Endodermal cell (in vitro differentiated cells): ENCODE results near the gene SLC25A12. TPM values are rescaled to one million over a fixed set of nuclear protein-coding genes. Genes with fewer than 3 reads are reported as not detected.
"Not testable (repeated sequence)": the region's sequence is repeated elsewhere in the genome, so short reads cannot be mapped to it uniquely, and the experiment has no call there.

Experiments used
- DNase-seq: peaks from one replicate; pipeline ENCODE4 v3.0.0-alpha.2; 2017
- H3K27ac ChIP-seq: 2 replicates; pipeline ENCODE4 v1.5.1; 2013; ENCODE audit warnings: mild to moderate bottlenecking, low read depth, low read length, moderate library complexity
- H3K27me3 ChIP-seq: 2 replicates; pipeline ENCODE4 v1.6.1; 2013; ENCODE audit warnings: mild to moderate bottlenecking, low read length, moderate library complexity; ENCODE audit not compliant: insufficient read depth, control insufficient read depth, poor library complexity, severe bottlenecking
- H3K36me3 ChIP-seq: 2 replicates; pipeline ENCODE4 v1.7.0; 2013; ENCODE audit warnings: mild to moderate bottlenecking, low read length, moderate library complexity; ENCODE audit not compliant: control insufficient read depth, insufficient read depth
- H3K4me1 ChIP-seq: one replicate; pipeline ENCODE4 v1.7.0; 2013; ENCODE audit warnings: low read length; ENCODE audit not compliant: control insufficient read depth, insufficient read depth
- H3K4me3 ChIP-seq: 2 replicates; pipeline ENCODE4 v1.5.1; 2013; ENCODE audit warnings: mild to moderate bottlenecking, low read length, moderate library complexity
- H3K9ac ChIP-seq: 2 replicates; pipeline ENCODE4 v1.6.1; 2013; ENCODE audit warnings: mild to moderate bottlenecking, low read length, moderate library complexity; ENCODE audit not compliant: poor library complexity, severe bottlenecking; ENCODE audit errors: extremely low read depth
- H3K9me3 ChIP-seq: 2 replicates; pipeline ENCODE4 v1.6.1; 2013; ENCODE audit warnings: mild to moderate bottlenecking, low read length, moderate library complexity; ENCODE audit not compliant: control insufficient read depth
- H3K27ac Mint-ChIP-seq: 2 replicates; pipeline ENCODE4 v1.8.0; 2020; ENCODE audit warnings: mixed read lengths
- H3K27me3 Mint-ChIP-seq: 2 replicates; pipeline ENCODE4 v1.8.0; 2021; ENCODE audit warnings: mild to moderate bottlenecking, mixed read lengths; ENCODE audit not compliant: insufficient read depth
- H3K36me3 Mint-ChIP-seq: 2 replicates; pipeline ENCODE4 v1.8.0; 2020; ENCODE audit warnings: low read depth, mixed read lengths
- H3K4me1 Mint-ChIP-seq: 2 replicates; pipeline ENCODE4 v1.8.0; 2020; ENCODE audit warnings: mixed read lengths
- H3K4me3 Mint-ChIP-seq: 2 replicates; pipeline ENCODE4 v1.8.0; 2020; ENCODE audit warnings: mild to moderate bottlenecking, moderate library complexity, mixed read lengths
- H3K9me3 Mint-ChIP-seq: 2 replicates; pipeline ENCODE4 v1.8.0; 2020; ENCODE audit warnings: mild to moderate bottlenecking, mixed read lengths
- WGBS, 2 experiments: methylation state at CpG; one replicate each; pipeline versions ENCODE4 v1.1.5 to v1.1.7; 2013; ENCODE audit warnings: missing lambda C conversion rate in 2 of 2, mixed read lengths in 1 of 2; ENCODE audit not compliant: insufficient coverage in 1 of 2, insufficient read length in 1 of 2; 5-methylcytosine and 5-hydroxymethylcytosine counted together
- total RNA-seq, 2 donors: library from RNA; stranded (reverse); fragmentation: NEBNext Ultra II Directional in 1 of 2; extraction: Animal tissue kit (Norgen Biotek cat#: 25700) in 1 of 2; gene quantifications; 2 replicates in 1 of 2; 3 replicates in 1 of 2; pipeline ENCODE4 v1.2.1, GENCODE V29; 2021
- TF ChIP-seq, protein P1 (sequence below): fragments of 200-600 bp; sonication (generic); conservative IDR thresholded peaks from 2 replicates; pipeline ENCODE4 v1.5.0; 2021; ENCODE audit warnings: antibody characterized with exemption, mild to moderate bottlenecking

The SLC25A12 gene
- total RNA-seq, 2 donors from 2014 or later, result 0.55 to 3.1 TPM

DNA sequence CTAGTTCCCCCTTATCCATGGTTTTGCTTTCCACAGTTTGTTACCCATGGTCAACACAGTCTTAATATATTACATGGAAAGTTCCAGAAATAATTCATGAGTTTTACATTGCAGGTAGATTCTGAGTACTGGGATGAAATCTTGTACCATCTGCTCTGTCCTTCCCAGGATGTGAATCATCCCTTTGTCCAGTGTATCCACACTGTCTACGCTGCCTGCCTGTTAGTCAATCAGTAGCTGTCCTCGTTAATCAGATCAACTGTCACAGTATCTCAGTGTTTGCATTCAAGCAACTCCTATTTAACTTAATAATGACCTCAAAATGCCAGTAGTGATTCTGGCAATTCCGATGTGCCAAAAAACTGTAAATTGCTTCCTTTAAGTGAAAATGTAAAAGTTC, 130.4 kb downstream of the SLC25A12 start:
- peaks cover 15% of the 10 kb centered on the region for H3K36me3 ChIP-seq
- TF ChIP-seq, protein P1, sequence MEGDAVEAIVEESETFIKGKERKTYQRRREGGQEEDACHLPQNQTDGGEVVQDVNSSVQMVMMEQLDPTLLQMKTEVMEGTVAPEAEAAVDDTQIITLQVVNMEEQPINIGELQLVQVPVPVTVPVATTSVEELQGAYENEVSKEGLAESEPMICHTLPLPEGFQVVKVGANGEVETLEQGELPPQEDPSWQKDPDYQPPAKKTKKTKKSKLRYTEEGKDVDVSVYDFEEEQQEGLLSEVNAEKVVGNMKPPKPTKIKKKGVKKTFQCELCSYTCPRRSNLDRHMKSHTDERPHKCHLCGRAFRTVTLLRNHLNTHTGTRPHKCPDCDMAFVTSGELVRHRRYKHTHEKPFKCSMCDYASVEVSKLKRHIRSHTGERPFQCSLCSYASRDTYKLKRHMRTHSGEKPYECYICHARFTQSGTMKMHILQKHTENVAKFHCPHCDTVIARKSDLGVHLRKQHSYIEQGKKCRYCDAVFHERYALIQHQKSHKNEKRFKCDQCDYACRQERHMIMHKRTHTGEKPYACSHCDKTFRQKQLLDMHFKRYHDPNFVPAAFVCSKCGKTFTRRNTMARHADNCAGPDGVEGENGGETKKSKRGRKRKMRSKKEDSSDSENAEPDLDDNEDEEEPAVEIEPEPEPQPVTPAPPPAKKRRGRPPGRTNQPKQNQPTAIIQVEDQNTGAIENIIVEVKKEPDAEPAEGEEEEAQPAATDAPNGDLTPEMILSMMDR, result no peak
- Mint-ChIP-seq H3K27ac (no peak overlapping the region), H3K36me3 (peaks cover 42% of the 10 kb centered on the region), H3K4me3 (no peak overlapping the region), H3K4me1 (no peaks in the 10 kb centered on the region), H3K27me3 (no peaks in the 10 kb centered on the region), H3K9me3 (no peaks in the 10 kb centered on the region)
- no peaks in the 10 kb centered on the region for H3K9me3 ChIP-seq
- H3K27me3 ChIP-seq, result no peaks in the 10 kb centered on the region
- DNase-seq, result no peak
- H3K4me3 ChIP-seq, result no peak overlapping the region
- H3K9ac ChIP-seq, result no peak overlapping the region
- no peak overlapping the region for H3K27ac ChIP-seq
- 95 to 100% methylated on average over 1 to 3 of the region's 3 CpGs for WGBS, 2 experiments
- H3K4me1 ChIP-seq, result no peaks in the 10 kb centered on the region

DNA sequence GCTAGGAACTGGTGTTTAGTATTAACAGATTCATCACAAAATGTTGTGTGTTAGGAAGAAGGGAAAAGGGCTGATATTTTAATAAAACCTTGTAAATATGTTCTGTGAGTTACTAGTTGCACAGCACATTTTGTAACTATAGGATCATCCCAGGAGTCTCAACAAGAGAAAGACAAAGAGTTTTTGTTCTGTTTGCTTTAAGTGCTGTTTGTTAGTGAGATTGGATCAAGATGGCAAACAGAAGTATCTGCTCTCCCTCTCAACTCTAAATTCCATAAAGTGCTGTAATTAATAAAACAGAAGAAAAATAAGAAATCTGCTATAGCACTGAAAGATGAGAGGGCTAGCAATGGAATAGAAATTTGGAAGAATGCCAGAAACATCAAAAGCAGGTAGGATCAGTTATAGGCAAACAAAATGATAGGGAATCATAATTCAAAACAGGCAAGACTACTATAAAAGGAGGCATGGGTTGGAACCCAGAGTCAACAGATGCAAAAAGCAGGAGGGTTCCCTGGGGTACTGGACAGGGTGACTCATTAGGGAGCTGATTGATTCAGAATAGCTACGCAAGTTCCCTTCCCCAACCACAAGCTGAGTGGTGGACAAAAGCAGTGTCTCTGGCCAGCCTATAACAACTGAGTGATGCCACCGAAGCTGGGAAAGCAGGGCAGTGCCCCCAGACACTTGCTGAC, 131.0 kb downstream of the SLC25A12 start:
- no peaks in the 10 kb centered on the region for H3K27me3 ChIP-seq
- H3K9ac ChIP-seq, result no peak overlapping the region
- 94% methylated on average over 2 of the region's 2 CpGs; no CpG with 5 or more reads in 1 of the 2 experiments for WGBS, 2 experiments
- no peak overlapping the region for H3K4me3 ChIP-seq
- H3K9me3 ChIP-seq, result no peaks in the 10 kb centered on the region
- TF ChIP-seq, protein P1, result no peak
- Mint-ChIP-seq H3K4me1 (no peaks in the 10 kb centered on the region), H3K9me3 (no peaks in the 10 kb centered on the region), H3K27ac (no peak overlapping the region), H3K4me3 (no peak overlapping the region), H3K27me3 (no peaks in the 10 kb centered on the region), H3K36me3 (peaks cover 47% of the 10 kb centered on the region)
- no peak overlapping the region for H3K27ac ChIP-seq
- no peaks in the 10 kb centered on the region for H3K4me1 ChIP-seq
- H3K36me3 ChIP-seq, result peaks cover 15% of the 10 kb centered on the region
- DNase-seq, result no peak

DNA sequence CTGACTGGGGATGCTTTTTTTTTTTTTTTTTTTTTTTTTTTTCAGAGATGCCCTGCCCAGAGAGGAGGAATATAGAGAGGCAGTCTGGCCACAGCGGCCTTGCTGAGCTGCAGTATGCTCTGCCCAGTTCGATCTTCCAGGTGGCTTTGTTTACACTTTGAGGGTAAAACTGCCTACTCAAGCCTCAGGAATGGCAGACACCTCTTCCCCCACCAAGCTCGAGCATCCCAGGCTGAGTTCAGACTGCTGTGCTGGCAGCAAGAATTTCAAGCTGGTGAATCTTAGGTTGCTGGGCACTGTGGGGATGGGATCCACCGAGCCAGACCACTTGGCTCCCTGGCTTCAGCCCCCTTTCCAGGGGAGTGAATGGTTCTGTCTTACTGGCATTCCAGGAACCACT, 132.9 kb downstream of the SLC25A12 start:
- not testable (repeated sequence) for H3K9me3 ChIP-seq, H3K9me3 Mint-ChIP-seq, H3K27ac ChIP-seq, H3K4me3 Mint-ChIP-seq, H3K4me1 ChIP-seq, DNase-seq, H3K9ac ChIP-seq, H3K4me1 Mint-ChIP-seq, H3K27me3 Mint-ChIP-seq, H3K4me3 ChIP-seq, H3K27ac Mint-ChIP-seq, H3K27me3 ChIP-seq
- H3K36me3 Mint-ChIP-seq, result peaks cover 44% of the 10 kb centered on the region
- 95 to 100% methylated on average over 1 to 4 of the region's 4 CpGs for WGBS, 2 experiments
- H3K36me3 ChIP-seq, result peaks cover 15% of the 10 kb centered on the region

DNA sequence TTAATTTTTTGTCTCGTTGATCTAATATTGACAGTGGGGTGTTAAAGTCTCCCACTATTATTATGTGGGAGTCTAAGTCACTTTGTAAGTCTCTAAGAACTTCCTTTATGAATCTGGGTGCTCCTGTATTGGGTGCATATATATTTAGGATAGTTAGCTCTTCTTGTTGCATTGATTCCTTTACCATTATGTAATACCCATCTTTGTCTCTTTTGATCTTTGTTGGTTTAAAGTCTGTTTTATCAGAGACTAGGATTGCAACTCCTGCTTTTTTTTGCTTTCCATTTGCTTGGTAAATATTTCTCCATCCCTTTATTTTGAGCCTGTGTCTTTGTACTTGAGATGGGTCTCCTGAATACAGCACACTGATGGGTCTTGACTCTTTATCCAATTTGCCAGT, 135.3 kb downstream of the SLC25A12 start:
- WGBS, 2 experiments, result 83 to 94% methylated on average over 1 of the region's 1 CpG
- not testable (repeated sequence) for H3K4me3 Mint-ChIP-seq, H3K4me1 Mint-ChIP-seq, H3K9ac ChIP-seq, H3K27ac Mint-ChIP-seq, H3K27me3 ChIP-seq, H3K27ac ChIP-seq, H3K4me3 ChIP-seq, H3K9me3 ChIP-seq, DNase-seq, H3K4me1 ChIP-seq, H3K27me3 Mint-ChIP-seq
- H3K36me3 Mint-ChIP-seq, result peaks cover 63% of the 10 kb centered on the region
- H3K9me3 Mint-ChIP-seq, result peaks cover 10% of the 10 kb centered on the region
- H3K36me3 ChIP-seq, result peaks cover 21% of the 10 kb centered on the region
